Measurements from ENCODE around the gene GLT8D2. TPM values are rescaled to one million over a fixed set of nuclear protein-coding genes. Genes with fewer than 3 reads are reported as not detected.

Gene GLT8D2
- total and polyA plus RNA-seq, 2 of the 13 experiments (the other 11 are each of a cell fraction or from before 2014, with no cell fraction given), result not detected

DNA sequence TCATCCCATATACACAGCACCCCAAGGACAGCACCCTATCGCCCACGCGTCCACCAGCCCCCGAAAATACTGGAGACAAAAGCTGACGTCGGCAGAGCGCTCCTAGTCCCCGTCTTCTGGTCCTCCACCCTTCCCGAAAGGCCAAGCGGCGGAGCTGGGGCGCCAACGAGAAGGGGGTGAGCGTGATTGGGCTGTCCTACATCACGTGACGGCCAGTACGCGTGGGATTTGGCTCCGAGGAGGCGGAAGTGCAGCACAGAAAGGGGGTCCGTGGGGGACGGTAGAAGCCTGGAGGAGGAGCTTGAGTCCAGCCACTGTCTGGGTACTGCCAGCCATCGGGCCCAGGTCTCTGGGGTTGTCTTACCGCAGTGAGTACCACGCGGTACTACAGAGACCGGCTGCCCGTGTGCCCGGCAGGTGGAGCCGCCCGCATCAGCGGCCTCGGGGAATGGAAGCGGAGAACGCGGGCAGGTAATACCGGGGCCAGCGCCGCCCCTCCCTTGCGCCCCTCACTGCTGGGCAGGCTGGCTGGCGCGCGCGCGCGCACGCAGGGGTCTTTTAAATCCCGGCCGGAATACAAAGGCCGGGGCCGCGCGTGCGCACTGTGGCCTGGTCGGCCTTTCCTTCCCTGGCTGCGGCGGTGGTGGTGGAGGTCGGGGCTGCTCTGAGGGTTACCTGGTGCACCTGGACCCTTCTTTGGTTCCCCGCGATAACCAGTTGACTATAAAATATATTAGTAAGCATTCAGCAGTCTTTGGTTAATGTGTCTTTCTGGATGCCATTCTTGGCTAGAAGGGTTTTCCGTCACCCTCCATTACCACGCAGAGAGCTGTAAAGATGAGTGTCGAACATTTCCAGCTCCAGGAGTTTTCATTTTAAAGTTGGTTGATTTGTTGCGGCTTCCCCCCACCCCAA is 84.1 kb downstream of the GLT8D2 start, which contains the start of gene TDG (continued):
- TF ChIP-seq, protein P1, sequence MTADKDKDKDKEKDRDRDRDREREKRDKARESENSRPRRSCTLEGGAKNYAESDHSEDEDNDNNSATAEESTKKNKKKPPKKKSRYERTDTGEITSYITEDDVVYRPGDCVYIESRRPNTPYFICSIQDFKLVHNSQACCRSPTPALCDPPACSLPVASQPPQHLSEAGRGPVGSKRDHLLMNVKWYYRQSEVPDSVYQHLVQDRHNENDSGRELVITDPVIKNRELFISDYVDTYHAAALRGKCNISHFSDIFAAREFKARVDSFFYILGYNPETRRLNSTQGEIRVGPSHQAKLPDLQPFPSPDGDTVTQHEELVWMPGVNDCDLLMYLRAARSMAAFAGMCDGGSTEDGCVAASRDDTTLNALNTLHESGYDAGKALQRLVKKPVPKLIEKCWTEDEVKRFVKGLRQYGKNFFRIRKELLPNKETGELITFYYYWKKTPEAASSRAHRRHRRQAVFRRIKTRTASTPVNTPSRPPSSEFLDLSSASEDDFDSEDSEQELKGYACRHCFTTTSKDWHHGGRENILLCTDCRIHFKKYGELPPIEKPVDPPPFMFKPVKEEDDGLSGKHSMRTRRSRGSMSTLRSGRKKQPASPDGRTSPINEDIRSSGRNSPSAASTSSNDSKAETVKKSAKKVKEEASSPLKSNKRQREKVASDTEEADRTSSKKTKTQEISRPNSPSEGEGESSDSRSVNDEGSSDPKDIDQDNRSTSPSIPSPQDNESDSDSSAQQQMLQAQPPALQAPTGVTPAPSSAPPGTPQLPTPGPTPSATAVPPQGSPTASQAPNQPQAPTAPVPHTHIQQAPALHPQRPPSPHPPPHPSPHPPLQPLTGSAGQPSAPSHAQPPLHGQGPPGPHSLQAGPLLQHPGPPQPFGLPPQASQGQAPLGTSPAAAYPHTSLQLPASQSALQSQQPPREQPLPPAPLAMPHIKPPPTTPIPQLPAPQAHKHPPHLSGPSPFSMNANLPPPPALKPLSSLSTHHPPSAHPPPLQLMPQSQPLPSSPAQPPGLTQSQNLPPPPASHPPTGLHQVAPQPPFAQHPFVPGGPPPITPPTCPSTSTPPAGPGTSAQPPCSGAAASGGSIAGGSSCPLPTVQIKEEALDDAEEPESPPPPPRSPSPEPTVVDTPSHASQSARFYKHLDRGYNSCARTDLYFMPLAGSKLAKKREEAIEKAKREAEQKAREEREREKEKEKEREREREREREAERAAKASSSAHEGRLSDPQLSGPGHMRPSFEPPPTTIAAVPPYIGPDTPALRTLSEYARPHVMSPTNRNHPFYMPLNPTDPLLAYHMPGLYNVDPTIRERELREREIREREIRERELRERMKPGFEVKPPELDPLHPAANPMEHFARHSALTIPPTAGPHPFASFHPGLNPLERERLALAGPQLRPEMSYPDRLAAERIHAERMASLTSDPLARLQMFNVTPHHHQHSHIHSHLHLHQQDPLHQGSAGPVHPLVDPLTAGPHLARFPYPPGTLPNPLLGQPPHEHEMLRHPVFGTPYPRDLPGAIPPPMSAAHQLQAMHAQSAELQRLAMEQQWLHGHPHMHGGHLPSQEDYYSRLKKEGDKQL (CRISPR knock-in tag; IDR thresholded peaks at IDR 0.05; ENCODE audit: low read depth), result 0 out of 2 replicates have a peak, but pooled peaks have one; percentile 13
- TF ChIP-seq THAP11 (CRISPR knock-in tag; IDR thresholded peaks at IDR 0.05), result peak; percentile 95
- TF ChIP-seq HES4 (CRISPR knock-in tag; IDR thresholded peaks at IDR 0.05; ENCODE audit: borderline replicate concordance), result 0 out of 2 replicates have a peak, but pooled peaks have one; percentile 43
- TF ChIP-seq IKZF4 (CRISPR knock-in tag; IDR thresholded peaks at IDR 0.05; ENCODE audit: borderline replicate concordance, low read depth, not compliant biosample characterization), result peak; percentile 71
- TF ChIP-seq ZNF549 (CRISPR knock-in tag; IDR thresholded peaks at IDR 0.05), result no peak
- TF ChIP-seq, protein P2, sequence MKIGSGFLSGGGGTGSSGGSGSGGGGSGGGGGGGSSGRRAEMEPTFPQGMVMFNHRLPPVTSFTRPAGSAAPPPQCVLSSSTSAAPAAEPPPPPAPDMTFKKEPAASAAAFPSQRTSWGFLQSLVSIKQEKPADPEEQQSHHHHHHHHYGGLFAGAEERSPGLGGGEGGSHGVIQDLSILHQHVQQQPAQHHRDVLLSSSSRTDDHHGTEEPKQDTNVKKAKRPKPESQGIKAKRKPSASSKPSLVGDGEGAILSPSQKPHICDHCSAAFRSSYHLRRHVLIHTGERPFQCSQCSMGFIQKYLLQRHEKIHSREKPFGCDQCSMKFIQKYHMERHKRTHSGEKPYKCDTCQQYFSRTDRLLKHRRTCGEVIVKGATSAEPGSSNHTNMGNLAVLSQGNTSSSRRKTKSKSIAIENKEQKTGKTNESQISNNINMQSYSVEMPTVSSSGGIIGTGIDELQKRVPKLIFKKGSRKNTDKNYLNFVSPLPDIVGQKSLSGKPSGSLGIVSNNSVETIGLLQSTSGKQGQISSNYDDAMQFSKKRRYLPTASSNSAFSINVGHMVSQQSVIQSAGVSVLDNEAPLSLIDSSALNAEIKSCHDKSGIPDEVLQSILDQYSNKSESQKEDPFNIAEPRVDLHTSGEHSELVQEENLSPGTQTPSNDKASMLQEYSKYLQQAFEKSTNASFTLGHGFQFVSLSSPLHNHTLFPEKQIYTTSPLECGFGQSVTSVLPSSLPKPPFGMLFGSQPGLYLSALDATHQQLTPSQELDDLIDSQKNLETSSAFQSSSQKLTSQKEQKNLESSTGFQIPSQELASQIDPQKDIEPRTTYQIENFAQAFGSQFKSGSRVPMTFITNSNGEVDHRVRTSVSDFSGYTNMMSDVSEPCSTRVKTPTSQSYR (CRISPR knock-in tag; IDR thresholded peaks at IDR 0.05; ENCODE audit: borderline replicate concordance), result peak; percentile 45; the same call in 1 of the 2 replicates
- TF ChIP-seq HNRNPUL1 (IDR thresholded peaks at IDR 0.05; ENCODE audit: low read depth, low read length), result no peak
- TF ChIP-seq KLF11 (CRISPR knock-in tag; IDR thresholded peaks at IDR 0.05), result peak; percentile 75
- peak; percentile 87; the same call in 1 of the 2 replicates for TF ChIP-seq ZNF546 (CRISPR knock-in tag; conservative IDR thresholded peaks at IDR 0.05)
- TF ChIP-seq, protein P3, sequence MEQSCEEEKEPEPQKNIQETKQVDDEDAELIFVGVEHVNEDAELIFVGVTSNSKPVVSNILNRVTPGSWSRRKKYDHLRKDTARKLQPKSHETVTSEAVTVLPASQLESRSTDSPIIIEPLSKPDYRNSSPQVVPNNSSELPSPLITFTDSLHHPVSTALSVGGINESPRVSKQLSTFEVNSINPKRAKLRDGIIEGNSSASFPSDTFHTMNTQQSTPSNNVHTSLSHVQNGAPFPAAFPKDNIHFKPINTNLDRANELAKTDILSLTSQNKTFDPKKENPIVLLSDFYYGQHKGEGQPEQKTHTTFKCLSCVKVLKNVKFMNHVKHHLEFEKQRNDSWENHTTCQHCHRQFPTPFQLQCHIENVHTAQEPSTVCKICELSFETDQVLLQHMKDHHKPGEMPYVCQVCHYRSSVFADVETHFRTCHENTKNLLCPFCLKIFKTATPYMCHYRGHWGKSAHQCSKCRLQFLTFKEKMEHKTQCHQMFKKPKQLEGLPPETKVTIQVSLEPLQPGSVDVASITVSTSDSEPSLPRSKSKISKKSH (CRISPR knock-in tag; IDR thresholded peaks at IDR 0.05; ENCODE audit: borderline replicate concordance), result no peak
- TF ChIP-seq KAT2B (IDR thresholded peaks at IDR 0.05; ENCODE audit: borderline replicate concordance, low read depth, low read length), result no peak
- no peak; the same call in 1 of the 2 replicates for TF ChIP-seq WIZ (CRISPR knock-in tag; IDR thresholded peaks at IDR 0.05)
- peak; percentile 15 for TF ChIP-seq ZNF781 (CRISPR knock-in tag; IDR thresholded peaks at IDR 0.05; ENCODE audit: borderline replicate concordance, not compliant biosample characterization)
- peak; percentile 71 for TF ChIP-seq YY1 (IDR thresholded peaks at IDR 0.05; ENCODE audit: insufficient read depth, insufficient replicate concordance, low read depth, low read length)
- TF ChIP-seq RBAK (CRISPR knock-in tag; IDR thresholded peaks at IDR 0.05), result no peak
- TF ChIP-seq, protein P4, sequence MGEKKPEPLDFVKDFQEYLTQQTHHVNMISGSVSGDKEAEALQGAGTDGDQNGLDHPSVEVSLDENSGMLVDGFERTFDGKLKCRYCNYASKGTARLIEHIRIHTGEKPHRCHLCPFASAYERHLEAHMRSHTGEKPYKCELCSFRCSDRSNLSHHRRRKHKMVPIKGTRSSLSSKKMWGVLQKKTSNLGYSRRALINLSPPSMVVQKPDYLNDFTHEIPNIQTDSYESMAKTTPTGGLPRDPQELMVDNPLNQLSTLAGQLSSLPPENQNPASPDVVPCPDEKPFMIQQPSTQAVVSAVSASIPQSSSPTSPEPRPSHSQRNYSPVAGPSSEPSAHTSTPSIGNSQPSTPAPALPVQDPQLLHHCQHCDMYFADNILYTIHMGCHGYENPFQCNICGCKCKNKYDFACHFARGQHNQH (CRISPR knock-in tag; IDR thresholded peaks at IDR 0.05), result peak; percentile 66; the same call in 1 of the 2 replicates
